ENCODE data around the gene TFPI. TPM values are rescaled to one million over a fixed set of nuclear protein-coding genes. Genes with fewer than 3 reads are reported as not detected.
"Not testable (repeated sequence)": the region's sequence is repeated elsewhere in the genome, so short reads cannot be mapped to it uniquely, and the experiment has no call there.

Gene TFPI
- total RNA-seq, 1 experiment from 2014 or later = 65.7 TPM

GRCh38 chr2:187511356-187512315 is 42.6 kb downstream of the TFPI start:
- Histone ChIP-seq H3K4me1 (replicated peaks; ENCODE audit: insufficient read depth) (no peaks in the 10 kb centered on the region), H3K9me2 (ENCODE audit: insufficient read depth) (no peaks in the 10 kb centered on the region), H3K9me3 (ENCODE audit: insufficient read depth, low read depth) (no peaks in the 10 kb centered on the region), H4K20me1 (ENCODE audit: insufficient read depth) (no peaks in the 10 kb centered on the region), H3K4me3 (no peak overlapping the region), H3F3A (ENCODE audit: insufficient read depth, low read depth) (no peaks in the 10 kb centered on the region), H3K36me3 (ENCODE audit: low read depth) (no peaks in the 10 kb centered on the region), H2AFZ (no peak overlapping the region), H3K4me2 (no peak overlapping the region), H3K79me2 (ENCODE audit: low read depth) (no peaks in the 10 kb centered on the region), H3K27me3 (ENCODE audit: insufficient read depth, low read depth) (no peaks in the 10 kb centered on the region), H3K27ac (no peak overlapping the region)
- DNase-seq = no peak
- no TSS peak for BruUV-seq (replicated peaks)
- POLR2A ChIA-PET (ENCODE audit: unreplicated experiment) = no interaction called here
- CTCF ChIA-PET = no interaction called here
- TF ChIP-seq CTCF (conservative IDR thresholded peaks at IDR 0.05) (no peak), EZH2 (IDR thresholded peaks at IDR 0.05; ENCODE audit: low read depth) (no peak)
- intact Hi-C loops (cut with micrococcal nuclease; ENCODE audit: unreplicated experiment) = no loop called here

- H3K27ac ChIP-seq; H4K20me1 ChIP-seq (ENCODE audit: insufficient read depth); DNase-seq; H2AFZ ChIP-seq; H3K36me3 ChIP-seq (ENCODE audit: low read depth); intact Hi-C loops (cut with micrococcal nuclease; ENCODE audit: unreplicated experiment); H3K4me3 ChIP-seq; H3K79me2 ChIP-seq (ENCODE audit: low read depth); H3K9me3 ChIP-seq (ENCODE audit: insufficient read depth, low read depth); H3F3A ChIP-seq (ENCODE audit: insufficient read depth, low read depth); H3K27me3 ChIP-seq (ENCODE audit: insufficient read depth, low read depth); POLR2A ChIA-PET (ENCODE audit: unreplicated experiment); CTCF ChIA-PET; BruUV-seq (replicated peaks); H3K4me2 ChIP-seq; H3K4me1 ChIP-seq (replicated peaks; ENCODE audit: insufficient read depth); H3K9me2 ChIP-seq (ENCODE audit: insufficient read depth): not testable (repeated sequence)
These were observed 43.5 kb downstream of the TFPI start for GRCh38 chr2:187510419-187511355.

GRCh38 chr2:187509667-187510417 is 44.4 kb downstream of the TFPI start:
- Histone ChIP-seq H3K9me2 (ENCODE audit: insufficient read depth) (no peaks in the 10 kb centered on the region), H4K20me1 (ENCODE audit: insufficient read depth) (no peaks in the 10 kb centered on the region), H3K4me2 (no peak overlapping the region), H3K9me3 (ENCODE audit: insufficient read depth, low read depth) (no peaks in the 10 kb centered on the region), H3F3A (ENCODE audit: insufficient read depth, low read depth) (no peaks in the 10 kb centered on the region), H3K79me2 (ENCODE audit: low read depth) (no peaks in the 10 kb centered on the region), H3K27ac (no peak overlapping the region), H3K4me3 (no peak overlapping the region), H3K4me1 (replicated peaks; ENCODE audit: insufficient read depth) (no peaks in the 10 kb centered on the region), H3K36me3 (ENCODE audit: low read depth) (no peaks in the 10 kb centered on the region), H3K27me3 (ENCODE audit: insufficient read depth, low read depth) (no peaks in the 10 kb centered on the region), H2AFZ (no peak overlapping the region)
- ChIA-PET POLR2A (ENCODE audit: unreplicated experiment) (no interaction called here), CTCF (no interaction called here)
- no peak for DNase-seq
- intact Hi-C loops (cut with micrococcal nuclease; ENCODE audit: unreplicated experiment) = loop anchor here (10.0 kb wide), 1 partner anchor 785 kb away; the partner anchor contains the start of gene GULP1
- TF ChIP-seq EZH2 (IDR thresholded peaks at IDR 0.05; ENCODE audit: low read depth) (no peak), CTCF (conservative IDR thresholded peaks at IDR 0.05) (no peak)
- BruUV-seq (replicated peaks) = no TSS peak

All from PC-9 (cell line).